Tibial nerve (tissue), 4 donors: Measurements from ENCODE around the gene CIBAR2. TPM values are rescaled to one million over a fixed set of nuclear protein-coding genes. Genes with fewer than 3 reads are reported as not detected.

Experiments
- DNase-seq, 2 donors: peaks; one replicate each; pipeline ENCODE4 v3.0.0-alpha.2; 2019; ENCODE audit warnings: low spot score in 2 of 2
- H3K27ac ChIP-seq, 4 donors: fragments of 200-600 bp; sonication (generic) in 3 of 4; one replicate each; pipeline ENCODE4 v1.5.1; 2017 to 2019; ENCODE audit warnings: mild to moderate bottlenecking in 1 of 4
- H3K27me3 ChIP-seq, 2 donors: fragments of 200-600 bp; sonication (generic) in 1 of 2; one replicate each; pipeline versions ENCODE4 v1.5.1 to v1.6.0; 2017 to 2019
- H3K36me3 ChIP-seq, 3 donors: fragments of 200-600 bp; sonication (generic); one replicate each; pipeline ENCODE4 v1.5.1; 2018 to 2019
- H3K4me1 ChIP-seq, 4 donors: fragments of 200-600 bp; sonication (generic) in 3 of 4; one replicate each; pipeline ENCODE4 v1.5.1; 2017 to 2019
- H3K4me3 ChIP-seq, 4 donors: fragments of 200-600 bp; sonication (generic) in 3 of 4; one replicate each; pipeline ENCODE4 v1.5.1; 2017 to 2019; ENCODE audit warnings: mild to moderate bottlenecking in 1 of 4, moderate library complexity in 1 of 4
- H3K9me3 ChIP-seq, 4 donors: fragments of 200-600 bp; sonication (generic) in 3 of 4; one replicate each; pipeline ENCODE4 v1.5.1; 2017 to 2019
- CTCF ChIP-seq, 5 experiments: fragments of 200-600 bp in 3 of 5; fragments of 450-650 bp in 2 of 5; sonication (generic) in 3 of 5; IDR thresholded peaks; one replicate each; pipeline ENCODE4 v1.5.1; 2016 to 2019; ENCODE audit warnings: antibody characterized with exemption in 5 of 5, mild to moderate bottlenecking in 3 of 5, moderate library complexity in 2 of 5
- EP300 ChIP-seq, 2 donors: sonication (generic); formaldehyde crosslinking; IDR thresholded peaks; one replicate each; pipeline ENCODE4 v1.6.1; 2017; ENCODE audit warnings: antibody characterized with exemption in 2 of 2, mild to moderate bottlenecking in 1 of 2
- POLR2A ChIP-seq, 2 donors: fragments of 450-650 bp; IDR thresholded peaks; one replicate each; pipeline ENCODE4 v1.6.1; 2017; ENCODE audit warnings: antibody characterized with exemption in 2 of 2, mild to moderate bottlenecking in 2 of 2, moderate library complexity in 2 of 2
- WGBS, 2 donors: methylation state at CpG; one replicate each; pipeline ENCODE4 v1.1.5; 2018; 5-methylcytosine and 5-hydroxymethylcytosine counted together
- total RNA-seq, 4 donors: library from RNA; depleted of rRNA; stranded (reverse); fragments of >200 nt; gene quantifications; one replicate each; pipeline ENCODE4 v1.1.0, GENCODE V29; 2016

CIBAR2 gene
- total RNA-seq, 4 donors from 2014 or later = not detected

- TF ChIP-seq CTCF (IDR thresholded peaks at IDR 0.05) (no peak), EP300 (IDR thresholded peaks at IDR 0.05) (no peak), POLR2A (IDR thresholded peaks at IDR 0.05) (no peak)
- DNase-seq = no peak
- WGBS, 2 donors = 92% methylated on average over 12 of the region's 12 CpGs
Measured at GRCh38 chr16:85140455-85141012, 28.3 kb upstream of the CIBAR2 start.

GRCh38 chr16:85139881-85140339, 27.6 kb upstream of the CIBAR2 start:
- 79% methylated on average over 9 of the region's 9 CpGs for WGBS, 2 donors
- Histone ChIP-seq H3K27ac (no peak overlapping the region), H3K9me3 (peaks cover 0 to 3% (median 0%) of the 10 kb centered on the region in 4 donors), H3K4me1 (peaks cover 0 to 48% (median 17%) of the 10 kb centered on the region in 4 donors), H3K36me3 (no peaks in the 10 kb centered on the region), H3K27me3 (no peaks in the 10 kb centered on the region), H3K4me3 (no peak overlapping the region)
- no peak for DNase-seq
- TF ChIP-seq EP300 (IDR thresholded peaks at IDR 0.05) = no peak
- TF ChIP-seq CTCF (IDR thresholded peaks at IDR 0.05) = no peak
- no peak for TF ChIP-seq POLR2A (IDR thresholded peaks at IDR 0.05)

More at GRCh38 chr16:85140455-85141012, 28.3 kb upstream of the CIBAR2 start:
- H3K27me3 ChIP-seq = no peaks in the 10 kb centered on the region
- H3K9me3 ChIP-seq = peaks cover 0 to 3% (median 0%) of the 10 kb centered on the region in 4 donors
- H3K36me3 ChIP-seq = no peaks in the 10 kb centered on the region
- no peak overlapping the region for H3K4me3 ChIP-seq
- H3K4me1 ChIP-seq = peaks cover 0 to 41% (median 17%) of the 10 kb centered on the region in 4 donors
- no peak overlapping the region for H3K27ac ChIP-seq

GRCh38 chr16:85138825-85139627, 26.8 kb upstream of the CIBAR2 start:
- DNase-seq = no peak
- H3K4me1 ChIP-seq = peaks cover 0 to 53% (median 17%) of the 10 kb centered on the region in 4 donors
- H3K27me3 ChIP-seq = no peaks in the 10 kb centered on the region
- H3K27ac ChIP-seq = no peak overlapping the region
- no peak overlapping the region for H3K4me3 ChIP-seq
- 93 to 94% methylated on average over 14 to 16 of the region's 16 CpGs for WGBS, 2 donors
- no peaks in the 10 kb centered on the region for H3K36me3 ChIP-seq
- peaks cover 0 to 3% (median 0%) of the 10 kb centered on the region in 4 donors for H3K9me3 ChIP-seq
- TF ChIP-seq EP300 (IDR thresholded peaks at IDR 0.05) (no peak), CTCF (IDR thresholded peaks at IDR 0.05) (no peak), POLR2A (IDR thresholded peaks at IDR 0.05) (no peak)

GRCh38 chr16:85138073-85138824, 26.0 kb upstream of the CIBAR2 start:
- Histone ChIP-seq H3K27me3 (no peaks in the 10 kb centered on the region), H3K4me1 (peaks cover 0 to 53% (median 17%) of the 10 kb centered on the region in 4 donors), H3K4me3 (peak overlapping the region in 2 of 4 donors; percentile 28 to 50), H3K9me3 (peaks cover 0 to 3% (median 0%) of the 10 kb centered on the region in 4 donors), H3K27ac (peak overlapping the region; percentile 60 to 88 (median 72)), H3K36me3 (no peaks in the 10 kb centered on the region)
- 83 to 88% methylated on average over 12 of the region's 12 CpGs for WGBS, 2 donors
- DNase-seq = no peak
- no peak for TF ChIP-seq EP300 (IDR thresholded peaks at IDR 0.05)
- TF ChIP-seq POLR2A (IDR thresholded peaks at IDR 0.05) = no peak
- TF ChIP-seq CTCF (IDR thresholded peaks at IDR 0.05) = no peak
